GM21576 (cell line): ENCODE results near the gene ARAP1.

Experiments used
- ATAC-seq: cut with Tn5 transposase; IDR thresholded peaks from one replicate; pipeline ENCODE4 v1.9.1; 2021; ENCODE audit warnings: mild to moderate bottlenecking, moderate library complexity; ENCODE audit not compliant: unreplicated experiment

ARAP1 gene

DNA sequence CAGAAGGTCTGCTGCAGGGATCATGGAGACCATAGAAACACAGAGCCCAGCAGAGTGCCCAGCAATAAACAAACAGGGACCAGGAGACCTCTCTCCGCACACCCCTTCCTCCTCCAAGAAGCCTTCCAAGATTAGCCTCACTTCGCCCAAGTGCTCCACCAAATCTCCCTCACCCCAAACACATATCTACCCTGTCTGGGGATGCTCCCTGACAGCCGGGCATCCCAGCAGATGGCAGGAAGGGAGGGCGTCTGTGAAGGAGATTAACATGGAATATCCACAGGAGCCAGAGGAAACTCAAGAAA lies 26.5 kb downstream of the ARAP1 start:
- ATAC-seq = no peak

- no peak for ATAC-seq
Measured at GRCh38 chr11:72724851-72725723, 27.1 kb downstream of the ARAP1 start.

DNA sequence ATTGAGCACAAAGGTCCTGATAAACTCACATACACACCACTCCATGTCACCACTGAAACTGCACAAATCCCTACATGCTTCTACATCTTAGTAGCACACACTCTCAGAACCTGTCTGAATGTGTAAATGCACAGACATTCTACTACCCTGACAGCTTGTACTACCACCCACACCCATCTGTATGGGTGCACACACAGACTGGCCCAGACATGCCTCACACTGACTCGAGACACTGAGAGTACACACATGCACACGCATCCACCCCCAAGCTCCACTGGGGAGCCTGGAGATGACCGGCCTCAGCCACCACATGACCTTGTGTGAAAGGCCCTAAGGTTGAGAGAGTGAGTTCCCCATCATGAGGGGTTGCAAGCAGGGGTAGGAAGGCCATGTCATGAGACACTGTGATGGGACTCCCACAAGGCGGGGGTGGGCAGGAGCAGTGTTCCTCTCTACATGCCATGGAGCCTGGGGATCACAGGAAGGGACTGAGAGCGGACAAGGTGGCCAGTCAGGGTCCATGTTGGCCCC lies 28.1 kb downstream of the ARAP1 start:
- no peak for ATAC-seq

DNA sequence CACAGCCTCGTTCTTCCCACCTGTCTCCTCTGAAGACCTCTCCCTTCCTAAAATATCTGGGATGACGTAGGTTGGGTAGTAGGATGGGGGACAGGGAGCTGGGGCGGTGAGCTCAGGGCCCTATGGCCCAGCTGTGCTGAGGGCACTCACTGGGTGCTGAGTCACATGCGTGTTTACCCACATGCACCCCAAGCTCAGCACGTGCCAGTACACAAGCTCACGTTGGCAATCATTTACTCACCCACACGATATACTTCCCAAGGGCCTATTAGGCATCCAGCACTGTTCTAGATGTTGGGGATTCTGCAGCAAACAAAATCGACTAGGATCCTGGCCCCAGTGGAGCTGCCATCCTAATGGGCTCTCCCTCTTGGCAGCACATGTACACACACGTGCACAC lies 28.7 kb downstream of the ARAP1 start:
- no peak for ATAC-seq

DNA sequence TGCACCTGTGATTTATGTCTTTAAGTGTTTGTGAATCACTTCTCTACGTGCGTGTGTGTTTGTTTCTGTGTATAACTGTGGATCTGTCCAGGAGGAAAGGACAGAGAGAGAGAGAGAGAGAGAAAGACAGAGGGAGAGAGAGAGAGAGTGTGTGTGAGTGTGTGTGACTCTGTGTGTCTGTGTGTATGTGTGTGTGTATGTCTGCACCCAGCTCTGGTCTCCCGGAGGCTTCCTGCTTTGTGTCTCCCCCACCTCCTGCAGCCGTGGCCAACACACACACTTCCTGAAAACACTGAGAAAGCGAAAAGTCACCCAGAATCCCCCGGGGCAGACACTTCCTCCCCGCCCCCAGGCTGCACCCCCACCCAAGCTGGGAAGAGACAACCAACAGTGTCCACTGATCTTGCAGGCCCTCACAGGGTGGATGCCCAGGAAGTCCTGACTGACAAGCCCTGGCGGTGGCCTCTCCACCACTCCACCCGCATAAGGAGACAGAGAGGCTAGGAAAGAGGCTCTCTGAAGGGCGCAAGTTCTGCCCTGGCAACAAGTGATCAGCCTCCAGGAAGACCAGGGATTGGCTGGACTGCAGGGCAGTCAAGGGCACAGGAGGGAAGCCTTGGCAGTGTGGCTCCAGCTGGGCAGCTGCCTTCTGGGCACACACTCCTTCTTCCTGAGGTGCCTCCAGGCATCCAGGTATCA lies 30.0 kb downstream of the ARAP1 start:
- ATAC-seq = peak; percentile 64

DNA sequence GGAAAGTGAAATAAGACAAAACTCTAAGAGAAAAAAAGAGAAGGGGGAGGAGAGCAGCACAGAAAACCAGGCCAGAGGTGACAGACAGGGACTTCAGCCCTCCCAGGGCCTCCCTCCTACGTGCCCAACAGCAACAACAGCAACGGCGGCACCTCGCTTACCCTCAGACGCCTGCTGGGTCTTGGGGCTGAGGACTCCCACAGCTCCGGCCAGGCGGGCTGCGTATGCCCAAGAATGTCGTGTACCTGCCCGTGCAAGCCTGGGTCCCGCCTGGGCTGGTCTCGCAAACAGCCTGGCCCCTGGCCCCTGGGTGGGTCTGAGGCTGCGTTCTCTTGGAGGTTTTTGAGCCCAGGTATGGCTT lies 30.5 kb downstream of the ARAP1 start:
- no peak for ATAC-seq

DNA sequence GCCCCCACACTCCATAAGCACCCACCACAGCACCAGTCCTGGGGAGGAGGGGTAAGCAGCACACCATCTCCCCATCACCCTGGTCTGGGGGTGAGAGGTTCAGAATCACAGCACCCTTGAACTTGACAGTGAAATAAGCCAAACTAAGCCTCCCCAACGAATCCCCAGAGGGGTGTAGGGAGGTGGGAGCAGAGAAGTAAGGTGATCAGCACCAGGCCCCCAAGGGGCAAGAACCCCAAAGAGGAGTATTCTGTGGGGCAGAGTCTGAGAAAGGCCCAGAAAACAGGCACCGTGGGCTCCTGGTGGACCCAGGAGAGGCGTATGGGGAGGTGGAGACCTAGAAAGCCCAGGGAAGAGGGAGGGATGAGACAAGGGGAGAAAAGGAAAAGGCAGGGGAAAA lies 30.9 kb downstream of the ARAP1 start:
- ATAC-seq = no peak

GRCh38 chr11:72720784-72721183 lies 31.4 kb downstream of the ARAP1 start:
- no peak for ATAC-seq

GRCh38 chr11:72720047-72720446 lies 32.2 kb downstream of the ARAP1 start:
- ATAC-seq = no peak

GRCh38 chr11:72719551-72719950 lies 32.7 kb downstream of the ARAP1 start:
- no peak for ATAC-seq

- ATAC-seq = no peak
Measured at GRCh38 chr11:72719144-72719543, 33.1 kb downstream of the ARAP1 start.

GRCh38 chr11:72718101-72718501 lies 34.1 kb downstream of the ARAP1 start:
- no peak for ATAC-seq

DNA sequence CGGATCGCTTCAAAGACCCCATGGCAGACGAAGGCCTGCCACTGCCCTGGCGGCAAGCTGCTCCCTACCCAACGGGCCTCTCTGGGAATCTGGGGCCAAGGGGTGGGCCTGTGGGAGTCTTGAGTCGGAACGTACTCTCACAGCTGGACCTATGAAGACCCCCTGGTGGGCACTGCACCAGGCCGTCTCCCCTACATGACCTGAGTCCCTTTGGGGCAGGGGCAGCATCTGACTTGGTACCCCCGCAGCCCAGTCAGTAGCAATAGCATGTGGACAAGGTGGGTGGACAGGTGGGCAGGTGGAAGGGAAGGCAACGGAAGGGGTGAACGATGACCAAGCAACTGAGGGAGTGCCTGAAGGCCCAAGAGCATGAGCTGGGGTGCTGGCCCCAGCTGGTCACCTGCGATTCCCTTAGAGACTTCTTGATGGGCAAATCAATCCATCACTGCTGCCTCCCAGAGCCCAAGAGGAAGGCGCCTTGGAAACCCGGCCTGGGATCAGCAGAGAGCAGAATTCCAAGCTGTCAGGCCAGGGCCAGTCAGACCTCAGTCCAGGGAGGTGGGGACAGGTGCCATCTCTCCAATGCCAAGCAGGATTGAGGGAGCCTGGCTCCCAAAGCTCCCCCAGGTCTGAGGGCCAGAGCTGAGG lies 35.3 kb downstream of the ARAP1 start:
- no peak for ATAC-seq

DNA sequence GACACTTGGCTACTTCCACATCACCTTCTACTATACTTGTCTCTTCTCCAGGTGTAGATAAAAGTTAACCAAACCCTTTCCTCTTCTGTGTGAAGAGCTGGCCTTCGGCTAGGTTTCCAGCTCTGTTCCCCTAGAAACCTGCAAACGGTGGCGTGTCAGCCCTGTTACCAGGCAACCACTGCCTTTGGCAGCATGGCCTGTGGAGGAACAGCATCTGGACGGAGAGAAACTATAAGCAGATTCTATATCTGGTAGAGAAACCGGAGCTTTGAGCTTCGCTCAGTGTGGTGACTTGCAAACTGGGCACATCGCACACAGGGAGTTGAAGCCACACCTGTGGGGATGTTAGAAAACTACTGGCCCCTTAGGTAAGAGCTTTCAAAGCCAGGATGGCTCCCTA lies 35.9 kb downstream of the ARAP1 start:
- no peak for ATAC-seq

DNA sequence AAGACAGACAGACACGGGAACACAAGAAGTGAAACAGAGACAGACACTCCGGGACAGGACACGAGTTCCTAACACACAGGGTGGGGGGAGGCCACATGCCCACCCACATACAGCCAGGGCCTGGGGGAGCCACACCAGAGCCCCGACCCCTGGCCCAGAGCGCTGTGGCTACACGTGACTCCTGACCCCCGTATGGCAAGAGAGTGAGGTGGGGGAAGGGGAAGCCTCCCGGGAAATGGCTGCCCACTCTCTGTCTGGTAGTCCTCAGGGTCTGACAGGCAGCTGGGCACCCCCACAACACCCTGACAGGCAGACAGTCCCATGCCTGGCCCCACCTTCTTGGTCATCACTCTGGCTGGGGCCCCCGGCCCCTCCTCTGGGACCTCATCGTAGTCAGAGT lies 39.4 kb downstream of the ARAP1 start:
- no peak for ATAC-seq

- ATAC-seq = no peak
Measured at GRCh38 chr11:72712168-72712751, 39.9 kb downstream of the ARAP1 start.

DNA sequence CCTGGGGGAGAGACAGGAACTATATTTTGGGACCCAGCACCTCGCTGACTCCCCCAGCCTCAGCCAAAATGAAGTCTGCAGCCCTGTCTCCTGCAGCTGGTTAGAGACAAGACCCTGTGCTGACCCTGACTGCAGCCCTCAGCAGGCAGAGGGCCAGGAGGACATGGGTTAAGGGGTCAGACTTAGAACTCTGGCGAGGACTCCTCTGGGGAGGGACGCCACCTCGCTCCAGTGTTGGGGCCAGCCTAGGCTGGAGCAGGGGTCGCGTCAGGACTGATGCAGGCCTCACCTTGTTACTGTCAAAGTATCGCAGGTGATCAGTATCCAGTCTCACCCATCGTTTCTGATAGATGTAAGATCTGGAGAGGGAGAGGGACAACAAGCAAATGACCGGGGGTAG lies 41.1 kb downstream of the ARAP1 start:
- no peak for ATAC-seq

GRCh38 chr11:72710278-72710677 lies 41.9 kb downstream of the ARAP1 start:
- ATAC-seq = no peak

DNA sequence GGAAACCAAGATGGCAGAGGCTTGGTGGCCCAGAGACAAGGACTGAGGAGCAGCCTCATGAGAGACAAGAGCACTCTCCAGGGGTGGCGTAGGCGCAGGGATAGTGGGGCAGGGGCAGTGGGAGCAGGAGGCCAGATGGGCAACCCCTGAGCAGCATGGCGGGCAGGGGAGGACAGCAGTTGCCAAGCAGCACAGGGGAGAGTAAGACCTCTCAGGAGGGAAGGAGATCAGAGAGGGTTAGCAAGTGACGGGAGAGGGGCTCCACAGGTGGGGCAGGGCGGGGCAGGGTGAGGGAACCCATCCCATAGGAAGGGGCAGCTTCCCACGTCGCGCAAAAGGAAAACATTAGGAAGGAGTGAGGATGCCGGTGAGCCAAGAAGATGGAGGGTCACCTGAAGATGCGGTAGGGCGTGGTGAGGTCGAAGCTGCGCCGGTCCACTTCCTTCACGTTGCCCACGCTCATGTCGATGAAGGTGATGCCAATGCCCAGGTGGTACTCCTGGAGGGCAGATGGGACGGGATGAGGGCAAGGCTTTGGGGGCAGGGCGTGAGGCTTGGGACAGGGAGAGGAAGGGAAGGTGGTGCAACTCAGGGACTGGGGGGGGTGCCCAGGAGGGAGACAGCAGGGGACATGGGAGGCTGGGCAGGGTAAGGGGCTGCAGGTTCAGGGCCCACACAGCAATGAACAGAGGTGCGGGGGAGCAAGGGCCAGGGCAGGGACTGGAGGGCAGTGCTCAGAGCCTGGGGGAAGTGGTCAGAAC lies 42.5 kb downstream of the ARAP1 start:
- no peak for ATAC-seq

DNA sequence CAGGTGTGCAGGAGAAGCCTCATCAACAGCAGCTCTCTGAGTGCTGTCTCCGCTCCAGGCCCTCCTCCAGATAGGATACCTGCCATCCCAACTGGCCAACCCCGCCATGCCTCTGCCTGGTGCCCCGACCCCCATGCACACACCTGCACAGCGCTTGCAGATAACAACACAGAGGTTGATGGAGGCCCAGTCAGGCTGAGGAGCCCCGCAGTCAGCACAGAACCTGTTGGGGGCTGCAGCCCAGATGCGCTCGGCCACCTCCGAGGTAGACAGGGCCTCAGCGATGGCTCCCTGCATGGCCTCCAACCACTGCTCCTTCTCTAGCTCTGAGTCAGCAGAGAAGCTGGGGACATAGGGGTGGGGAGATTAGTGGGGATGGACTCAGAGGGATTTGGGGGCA lies 45.2 kb downstream of the ARAP1 start:
- no peak for ATAC-seq

DNA sequence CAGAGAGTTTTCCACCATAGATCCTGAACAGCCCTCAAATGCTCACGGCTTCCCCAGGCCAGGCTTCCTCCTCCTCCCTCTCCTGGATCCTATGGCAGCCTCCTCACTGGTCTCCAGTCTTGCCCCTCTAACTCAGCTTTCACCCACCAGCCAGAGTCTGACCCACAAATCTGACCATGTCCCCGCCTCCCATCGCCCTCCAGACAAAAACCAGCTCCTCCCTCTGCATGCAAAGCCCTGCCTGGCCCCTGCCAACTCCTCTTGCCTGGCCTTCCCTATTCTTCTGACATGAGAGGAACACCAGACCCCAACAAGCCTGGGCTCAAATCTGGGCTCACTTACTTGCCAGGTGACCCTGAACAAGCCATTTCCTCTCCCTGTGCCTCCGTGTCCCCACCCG lies 45.6 kb downstream of the ARAP1 start:
- no peak for ATAC-seq
